C4-2B (cell line): Measurements from ENCODE around the gene HEBP1.

ENCODE experiments used
- CTCF ChIP-seq: fragments of 450-650 bp; conservative IDR thresholded peaks from 2 replicates; pipeline ENCODE4 v1.5.1; 2017; ENCODE audit warnings: mild to moderate bottlenecking
- ZFX ChIP-seq: fragments of 450-650 bp; IDR thresholded peaks from 2 replicates; pipeline ENCODE4 v1.6.1; 2017

GRCh38 chr12:13030541-13031291 lies 30.7 kb upstream of the HEBP1 start:
- TF ChIP-seq CTCF (no peak), ZFX (no peak)
